Peyer's patch (tissue), 4 donors: ENCODE data around the gene HCRTR2. TPM values are rescaled to one million over a fixed set of nuclear protein-coding genes. Genes with fewer than 3 reads are reported as not detected.
A peak's percentile ranks its signal among the peaks of the same experiment; 100 is the strongest.
"Not testable (repeated sequence)": the region's sequence is repeated elsewhere in the genome, so short reads cannot be mapped to it uniquely, and the experiment has no call there.

Source experiments
- DNase-seq, 3 donors: peaks; one replicate each; pipeline ENCODE4 v3.0.0-alpha.2; 2017 to 2019
- H3K27ac ChIP-seq, 4 donors: fragments of 200-600 bp; sonication (generic); one replicate each; pipeline ENCODE4 v1.5.1; 2016 to 2019
- H3K27me3 ChIP-seq, 2 donors: fragments of 200-600 bp; sonication (generic); one replicate each; pipeline ENCODE4 v1.5.1; 2019
- H3K36me3 ChIP-seq, 3 donors: fragments of 200-600 bp; sonication (generic); one replicate each; pipeline ENCODE4 v1.5.1; 2016 to 2019
- H3K4me1 ChIP-seq, 4 donors: fragments of 200-600 bp; sonication (generic); one replicate each; pipeline ENCODE4 v1.5.1; 2016 to 2019
- H3K4me3 ChIP-seq, 4 donors: fragments of 200-600 bp; sonication (generic); 1 replicate in 3 of 4; 2 replicates in 1 of 4; pipeline ENCODE4 v1.5.1; 2016 to 2019; ENCODE audit warnings: mild to moderate bottlenecking in 1 of 4
- H3K9me3 ChIP-seq, 4 donors: fragments of 200-600 bp; sonication (generic); one replicate each; pipeline ENCODE4 v1.5.1; 2016 to 2019; ENCODE audit warnings: mild to moderate bottlenecking in 1 of 4
- CTCF ChIP-seq, 6 experiments: fragments of 450-650 bp in 4 of 6; fragments of 200-600 bp in 2 of 6; sonication (generic) in 1 of 6; IDR thresholded peaks; one replicate each; pipeline ENCODE4 v1.5.1; 2017 to 2019; ENCODE audit warnings: antibody characterized with exemption in 6 of 6, mild to moderate bottlenecking in 3 of 6, moderate library complexity in 1 of 6
- POLR2A ChIP-seq, 2 donors: fragments of 450-650 bp; IDR thresholded peaks; one replicate each; pipeline ENCODE4 v1.5.1; 2017; ENCODE audit warnings: antibody characterized with exemption in 2 of 2, mild to moderate bottlenecking in 2 of 2, moderate library complexity in 2 of 2
- total RNA-seq, 4 donors: library from RNA; depleted of rRNA; stranded (reverse); fragments of >200 nt; gene quantifications; one replicate each; pipeline ENCODE4 v1.1.0, GENCODE V29; 2016

The HCRTR2 gene
- total RNA-seq, 4 donors from 2014 or later: not detected

GRCh38 chr6:55227862-55228261 lies 53.5 kb downstream of the HCRTR2 start:
- no peaks in the 10 kb centered on the region for H3K9me3 ChIP-seq
- no peaks in the 10 kb centered on the region for H3K4me1 ChIP-seq
- DNase-seq: no peak
- no peaks in the 10 kb centered on the region for H3K36me3 ChIP-seq
- no peaks in the 10 kb centered on the region for H3K27me3 ChIP-seq
- H3K4me3 ChIP-seq: no peak overlapping the region
- no peak overlapping the region for H3K27ac ChIP-seq
- TF ChIP-seq POLR2A (IDR thresholded peaks at IDR 0.05): no peak
- no peak for TF ChIP-seq CTCF (IDR thresholded peaks at IDR 0.05)

- no peaks in the 10 kb centered on the region for H3K9me3 ChIP-seq
- DNase-seq: no peak
- no peaks in the 10 kb centered on the region for H3K27me3 ChIP-seq
- H3K4me3 ChIP-seq: no peak overlapping the region
- no peaks in the 10 kb centered on the region for H3K4me1 ChIP-seq
- H3K27ac ChIP-seq: no peak overlapping the region
- no peak for TF ChIP-seq CTCF (IDR thresholded peaks at IDR 0.05)
- no peak for TF ChIP-seq POLR2A (IDR thresholded peaks at IDR 0.05)
- H3K36me3 ChIP-seq: no peaks in the 10 kb centered on the region
These were observed 64.8 kb downstream of the HCRTR2 start for GRCh38 chr6:55239099-55239498.

- not testable (repeated sequence) for H3K27me3 ChIP-seq, H3K4me3 ChIP-seq, DNase-seq, H3K9me3 ChIP-seq, H3K27ac ChIP-seq, H3K36me3 ChIP-seq, H3K4me1 ChIP-seq
- TF ChIP-seq CTCF (IDR thresholded peaks at IDR 0.05): peak in 4 of 6 experiments; percentile 20 to 76 (median 70)
These were observed 66.8 kb downstream of the HCRTR2 start for GRCh38 chr6:55240975-55241605.

- no peaks in the 10 kb centered on the region for H3K27me3 ChIP-seq
- H3K4me1 ChIP-seq: no peaks in the 10 kb centered on the region
- TF ChIP-seq POLR2A (IDR thresholded peaks at IDR 0.05) (no peak), CTCF (IDR thresholded peaks at IDR 0.05) (no peak)
- no peaks in the 10 kb centered on the region for H3K36me3 ChIP-seq
- no peak for DNase-seq
- no peak overlapping the region for H3K27ac ChIP-seq
- no peaks in the 10 kb centered on the region for H3K9me3 ChIP-seq
- no peak overlapping the region for H3K4me3 ChIP-seq
These were observed 76.1 kb downstream of the HCRTR2 start for GRCh38 chr6:55250400-55250799.

- Histone ChIP-seq H3K27me3 (no peaks in the 10 kb centered on the region), H3K4me1 (no peaks in the 10 kb centered on the region), H3K9me3 (no peaks in the 10 kb centered on the region), H3K27ac (no peak overlapping the region), H3K36me3 (no peaks in the 10 kb centered on the region), H3K4me3 (no peak overlapping the region)
- TF ChIP-seq POLR2A (IDR thresholded peaks at IDR 0.05) (no peak), CTCF (IDR thresholded peaks at IDR 0.05) (no peak)
- no peak for DNase-seq
These were observed 80.8 kb downstream of the HCRTR2 start for GRCh38 chr6:55255113-55255512.

GRCh38 chr6:55260181-55260580 lies 85.9 kb downstream of the HCRTR2 start:
- H3K4me1 ChIP-seq: no peaks in the 10 kb centered on the region
- no peak overlapping the region for H3K4me3 ChIP-seq
- H3K27me3 ChIP-seq: no peaks in the 10 kb centered on the region
- TF ChIP-seq CTCF (IDR thresholded peaks at IDR 0.05) (no peak), POLR2A (IDR thresholded peaks at IDR 0.05) (no peak)
- no peaks in the 10 kb centered on the region for H3K9me3 ChIP-seq
- no peaks in the 10 kb centered on the region for H3K36me3 ChIP-seq
- no peak for DNase-seq
- no peak overlapping the region for H3K27ac ChIP-seq
